HepG2 (cell line): ENCODE data around the gene NID1. TPM values are rescaled to one million over a fixed set of nuclear protein-coding genes. Genes with fewer than 3 reads are reported as not detected.

Experiments
- ATAC-seq: fragments of 200-7000 bp; cut with Tn5 transposase; 3 replicates; pipeline ENCODE4 v1.9.1; 2020; ENCODE audit warnings: mild to moderate bottlenecking, moderate library complexity
- BruUV-seq: library from RNA; stranded (reverse); fragments of 400-500 nt; replicated peaks from 2 replicates; lab custom pipeline; 2021; lab: Mats Ljungman, UMichigan
- CTCF ChIA-PET: fragments of 300-600 bp; formaldehyde crosslinking; extraction: SDS; loops from one replicate; lab custom pipeline; 2021; ENCODE audit warnings: low total read pairs, inconsistent platforms, low intra/inter-chr PET ratio; lab: Yijun Ruan, JAX
- POLR2A ChIA-PET: fragments of 350-600 bp; sonication (Branson Sonifier 250); formaldehyde crosslinking; loops from one replicate; lab custom pipeline; 2020; ENCODE audit warnings: antibody characterized with exemption, inconsistent platforms; lab: Yijun Ruan, JAX
- DNase-seq: peaks from one replicate; pipeline ENCODE4 v3.0.0-alpha.2; 2015; ENCODE audit warnings: low spot score
- FAIRE-seq: peaks from 3 replicates; lab custom pipeline; 2011; peaks lifted over from hg19 to GRCh38; lab: Jason Lieb, UNC
- H2AFZ ChIP-seq: one replicate; pipeline ENCODE4 v1.6.1; 2011; ENCODE audit warnings: low read length, inconsistent platforms
- H3K27ac ChIP-seq: fragments of 300-600 bp; 3 replicates; pipeline ENCODE4 v1.8.0; 2011; ENCODE audit warnings: mixed run types, mild to moderate bottlenecking, mixed read lengths, low read length, inconsistent platforms; ENCODE audit not compliant: insufficient read depth; ENCODE audit errors: extremely low read length
- H3K27me3 ChIP-seq, 2 experiments: fragments of 200-600 bp in 1 of 2; 2 replicates in 1 of 2; 3 replicates in 1 of 2; pipeline versions ENCODE4 v1.6.0 to v1.8.0; 2011; ENCODE audit warnings: low read length in 2 of 2, mild to moderate bottlenecking in 2 of 2, moderate library complexity in 2 of 2, inconsistent platforms in 1 of 2; ENCODE audit not compliant: insufficient read depth in 2 of 2, control insufficient read depth in 1 of 2
- H3K36me3 ChIP-seq, 2 experiments: fragments of 200-600 bp in 1 of 2; replicated peaks in 1 of 2; 2 replicates in 1 of 2; 3 replicates in 1 of 2; pipeline versions ENCODE4 v1.5.1 to v1.8.0; 2011; ENCODE audit warnings: low read length in 2 of 2, inconsistent platforms in 1 of 2; ENCODE audit not compliant: insufficient read depth in 2 of 2, control insufficient read depth in 1 of 2
- H3K4me1 ChIP-seq: 2 replicates; pipeline ENCODE4 v1.5.1; 2012; ENCODE audit warnings: low read length, inconsistent platforms; ENCODE audit not compliant: insufficient read depth
- H3K4me2 ChIP-seq: 2 replicates; pipeline ENCODE4 v1.6.0; 2011; ENCODE audit warnings: low read depth, low read length, inconsistent platforms
- H3K4me3 ChIP-seq, 3 experiments: fragments of 200-600 bp in 1 of 3; sonication (generic), shearing (Covaris generic) in 1 of 3; replicated peaks in 1 of 3; 2 replicates each; pipeline ENCODE4 v1.5.1; 2011 to 2016; ENCODE audit warnings: low read length in 3 of 3, inconsistent platforms in 2 of 3, low read depth in 2 of 3, mild to moderate bottlenecking in 2 of 3, control low read depth in 1 of 3, mixed read lengths in 1 of 3; ENCODE audit not compliant: insufficient read depth in 1 of 3
- H3K79me2 ChIP-seq: one replicate; pipeline ENCODE4 v1.6.1; 2011; ENCODE audit warnings: low read length, inconsistent platforms; ENCODE audit not compliant: insufficient read depth
- H3K9ac ChIP-seq: 2 replicates; pipeline ENCODE4 v1.6.0; 2011; ENCODE audit warnings: mild to moderate bottlenecking, low read depth, low read length, inconsistent platforms; ENCODE audit not compliant: insufficient read depth
- H3K9me3 ChIP-seq: 2 replicates; pipeline ENCODE4 v1.5.1; 2012; ENCODE audit warnings: mild to moderate bottlenecking, low read length
- H4K20me1 ChIP-seq: 2 replicates; pipeline ENCODE4 v1.6.0; 2011; ENCODE audit warnings: inconsistent platforms, mild to moderate bottlenecking, low read length, moderate library complexity; ENCODE audit not compliant: insufficient read depth
- ARNTL ChIP-seq: sonication (generic); formaldehyde crosslinking; IDR thresholded peaks from 2 replicates; pipeline ENCODE4 v1.4.0; 2020; ENCODE audit warnings: mild to moderate bottlenecking, missing genetic modification reagents
- GMEB1 ChIP-seq: sonication (generic); formaldehyde crosslinking; IDR thresholded peaks from 2 replicates; pipeline ENCODE4 v1.5.1; 2020; ENCODE audit warnings: missing genetic modification reagents, mild to moderate bottlenecking, borderline replicate concordance
- HIC2 ChIP-seq: sonication (generic); formaldehyde crosslinking; IDR thresholded peaks from 2 replicates; pipeline ENCODE4 v1.9.0; 2022; ENCODE audit warnings: low read depth, missing genetic modification reagents
- IRF9 ChIP-seq: sonication (generic); formaldehyde crosslinking; IDR thresholded peaks from 2 replicates; pipeline ENCODE4 v1.8.0; 2022; ENCODE audit warnings: missing genetic modification reagents, mild to moderate bottlenecking, borderline replicate concordance
- MXI1 ChIP-seq: IDR thresholded peaks from 3 replicates; pipeline ENCODE4 v1.6.1; 2012; ENCODE audit warnings: low read depth, low read length, inconsistent platforms, borderline replicate concordance
- NCOR1 ChIP-seq: fragments of 200-600 bp; sonication (generic); IDR thresholded peaks from 2 replicates; pipeline ENCODE4 v1.7.0; 2017; ENCODE audit warnings: antibody characterized with exemption, low read length, borderline replicate concordance
- SNAPC5 ChIP-seq: sonication (generic); formaldehyde crosslinking; IDR thresholded peaks from 2 replicates; pipeline ENCODE4 v1.8.1; 2023; ENCODE audit warnings: mild to moderate bottlenecking, missing genetic modification reagents, borderline replicate concordance
- THRA ChIP-seq: sonication (generic); formaldehyde crosslinking; IDR thresholded peaks from 2 replicates; pipeline ENCODE4 v1.4.0; 2020; ENCODE audit warnings: missing genetic modification reagents, borderline replicate concordance
- ZNF34 ChIP-seq: sonication (generic); formaldehyde crosslinking; IDR thresholded peaks from 2 replicates; pipeline ENCODE4 v1.4.0; 2020; ENCODE audit warnings: mild to moderate bottlenecking, missing genetic modification reagents, borderline replicate concordance
- ZNF468 ChIP-seq: sonication (generic); formaldehyde crosslinking; IDR thresholded peaks from 2 replicates; pipeline ENCODE4 v1.8.0; 2022; ENCODE audit warnings: mild to moderate bottlenecking, moderate library complexity, missing genetic modification reagents
- ZNF501 ChIP-seq: sonication (generic); formaldehyde crosslinking; IDR thresholded peaks from 2 replicates; pipeline ENCODE4 v1.5.1; 2020; ENCODE audit warnings: mild to moderate bottlenecking, moderate library complexity, missing genetic modification reagents
- ZNF530 ChIP-seq: sonication (generic); formaldehyde crosslinking; IDR thresholded peaks from 2 replicates; pipeline ENCODE4 v1.5.0; 2020; ENCODE audit warnings: low read depth, mild to moderate bottlenecking, missing genetic modification reagents
- ZNF792 ChIP-seq: IDR thresholded peaks from 2 replicates; pipeline ENCODE4 v1.6.1; 2016
- WGBS: methylation state at CpG from one replicate; pipeline ENCODE4 v1.1.6; 2017; ENCODE audit warnings: low lambda C conversion rate; 5-methylcytosine and 5-hydroxymethylcytosine counted together
- in situ Hi-C: cut with HindIII; loops from 2 replicates; pipeline ENCODE4 v1.10.0; 2017; ENCODE audit warnings: low pct_unique_long_range_greater_than_20kb; ENCODE audit not compliant: extremely low pct_ligation_motif_present
- intact Hi-C: fragments of 100-400 bp; cut with micrococcal nuclease; formaldehyde crosslinking; loops from one replicate; pipeline ENCODE4 v1.10.0; 2022; ENCODE audit not compliant: unreplicated experiment
- polyA plus RNA-seq, 8 experiments: library from polyadenylated mRNA; depleted of rRNA in 3 of 8; stranded (reverse) in 7 of 8; unstranded in 1 of 8; fragments of >200 nt; fragmentation: Illumina TruSeq in 4 of 8; extraction: Trizol in 4 of 8; gene quantifications; 2 replicates each; pipeline versions ENCODE4 v1.2.1 to v1.2.3, GENCODE V29; 2011 to 2016; ENCODE audit warnings: low read depth in 4 of 8, missing spikeins in 1 of 8, mixed read lengths in 1 of 8; ENCODE audit not compliant: insufficient read depth in 1 of 8
- total RNA-seq, 5 experiments: library from RNA; depleted of rRNA; stranded (reverse); fragments of >200 nt; fragmentation: Illumina TruSeq; extraction: Trizol; gene quantifications; 2 replicates each; pipeline ENCODE4 v1.2.3, GENCODE V29; 2016; ENCODE audit warnings: low read depth in 1 of 5
- TF ChIP-seq, protein P1 (sequence below): IDR thresholded peaks from 2 replicates; pipeline ENCODE4 v1.6.1; 2016; ENCODE audit warnings: missing compliant biosample characterization, missing genetic modification reagents, borderline replicate concordance
- TF ChIP-seq, protein P2 (sequence below): sonication (generic); formaldehyde crosslinking; IDR thresholded peaks from 2 replicates; pipeline ENCODE4 v1.8.1; 2022; ENCODE audit warnings: mild to moderate bottlenecking, missing genetic modification reagents

The NID1 gene
- total and polyA plus RNA-seq, 2 of the 13 experiments (the other 11 are each of a cell fraction or from before 2014, with no cell fraction given), result 50.2 to 56.1 TPM

DNA sequence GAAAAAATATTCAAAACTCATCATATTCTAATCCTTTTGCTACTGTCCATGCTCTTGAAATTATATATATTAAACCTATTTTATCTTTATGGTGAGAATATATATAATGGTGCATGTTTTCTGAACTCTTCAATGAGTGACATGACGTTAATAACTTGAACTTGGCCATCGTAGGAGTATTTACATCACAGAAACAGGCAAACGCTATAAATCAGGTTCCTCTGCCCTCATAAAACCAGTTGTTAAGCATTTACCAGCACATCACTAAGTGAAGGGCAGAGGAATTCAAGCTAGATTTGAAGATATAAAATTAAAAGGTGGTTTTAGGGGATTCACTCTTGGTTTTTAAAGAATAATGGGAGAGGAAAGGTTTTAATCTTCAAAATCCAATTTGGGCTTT, 20.5 kb downstream of the NID1 start:
- TF ChIP-seq ZNF468 (CRISPR knock-in tag), result no peak
- no peak for TF ChIP-seq ARNTL
- no peak for TF ChIP-seq HIC2
- no peak for TF ChIP-seq MXI1
- no peak for TF ChIP-seq ZNF501 (CRISPR knock-in tag)
- TF ChIP-seq IRF9 (CRISPR knock-in tag), result no peak
- TF ChIP-seq ZNF530 (CRISPR knock-in tag), result no peak
- TF ChIP-seq, protein P1, sequence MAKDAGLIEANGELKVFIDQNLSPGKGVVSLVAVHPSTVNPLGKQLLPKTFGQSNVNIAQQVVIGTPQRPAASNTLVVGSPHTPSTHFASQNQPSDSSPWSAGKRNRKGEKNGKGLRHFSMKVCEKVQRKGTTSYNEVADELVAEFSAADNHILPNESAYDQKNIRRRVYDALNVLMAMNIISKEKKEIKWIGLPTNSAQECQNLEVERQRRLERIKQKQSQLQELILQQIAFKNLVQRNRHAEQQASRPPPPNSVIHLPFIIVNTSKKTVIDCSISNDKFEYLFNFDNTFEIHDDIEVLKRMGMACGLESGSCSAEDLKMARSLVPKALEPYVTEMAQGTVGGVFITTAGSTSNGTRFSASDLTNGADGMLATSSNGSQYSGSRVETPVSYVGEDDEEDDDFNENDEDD, result no peak
- no peak for TF ChIP-seq GMEB1 (CRISPR knock-in tag)
- TF ChIP-seq THRA (CRISPR knock-in tag), result no peak
- TF ChIP-seq NCOR1, result no peak
- TF ChIP-seq SNAPC5 (CRISPR knock-in tag), result no peak
- TF ChIP-seq ZNF34 (CRISPR knock-in tag), result no peak
- TF ChIP-seq, protein P2, sequence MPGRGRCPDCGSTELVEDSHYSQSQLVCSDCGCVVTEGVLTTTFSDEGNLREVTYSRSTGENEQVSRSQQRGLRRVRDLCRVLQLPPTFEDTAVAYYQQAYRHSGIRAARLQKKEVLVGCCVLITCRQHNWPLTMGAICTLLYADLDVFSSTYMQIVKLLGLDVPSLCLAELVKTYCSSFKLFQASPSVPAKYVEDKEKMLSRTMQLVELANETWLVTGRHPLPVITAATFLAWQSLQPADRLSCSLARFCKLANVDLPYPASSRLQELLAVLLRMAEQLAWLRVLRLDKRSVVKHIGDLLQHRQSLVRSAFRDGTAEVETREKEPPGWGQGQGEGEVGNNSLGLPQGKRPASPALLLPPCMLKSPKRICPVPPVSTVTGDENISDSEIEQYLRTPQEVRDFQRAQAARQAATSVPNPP, result no peak
- TF ChIP-seq ZNF792 (CRISPR knock-in tag), result no peak
- Histone ChIP-seq H3K36me3 (peaks cover 15 to 65% of the 10 kb centered on the region in 2 experiments), H3K9me3 (no peaks in the 10 kb centered on the region), H3K27ac (no peak overlapping the region), H3K9ac (no peak overlapping the region), H3K4me2 (no peak overlapping the region), H3K27me3 (no peaks in the 10 kb centered on the region; a peak in 1 of 5 replicates), H3K4me1 (peaks cover 17% of the 10 kb centered on the region), H3K79me2 (no peaks in the 10 kb centered on the region), H4K20me1 (no peaks in the 10 kb centered on the region), H3K4me3 (no peak overlapping the region), H2AFZ (no peak overlapping the region)
- ATAC-seq (no peak), DNase-seq (no peak), FAIRE-seq (no peak)
- no TSS peak for BruUV-seq
- POLR2A ChIA-PET, result no interaction called here
- WGBS, result 96% methylated on average over 3 of the region's 3 CpGs
- CTCF ChIA-PET, result no interaction called here
- in situ Hi-C loops (no loop called here), intact Hi-C loops (no loop called here)
